Caco-2 (cell line): Measurements from ENCODE around the gene HTT. TPM values are rescaled to one million over a fixed set of nuclear protein-coding genes. Genes with fewer than 3 reads are reported as not detected.

Source experiments
- BruUV-seq: library from RNA; stranded (reverse); fragments of 400-500 nt; replicated peaks from 2 replicates; lab custom pipeline; 2021; lab: Mats Ljungman, UMichigan
- CTCF ChIA-PET: fragments of 300-600 bp; sonication (Branson Sonifier 250); formaldehyde crosslinking; loops from one replicate; lab custom pipeline; 2022; ENCODE audit warnings: antibody characterized with exemption; lab: Charles Lee
- POLR2A ChIA-PET: fragments of 300-600 bp; sonication (Branson Sonifier 250); formaldehyde crosslinking; loops from one replicate; lab custom pipeline; 2022; ENCODE audit warnings: antibody characterized with exemption; lab: Charles Lee
- DNase-seq, 2 experiments: peaks; one replicate each; pipeline versions ENCODE4 v3.0.0 to v3.0.0-alpha.2; 2020 to 2022
- H3K27me3 ChIP-seq: replicated peaks from 2 replicates; pipeline ENCODE4 v1.6.0; 2011; ENCODE audit warnings: low read length; ENCODE audit not compliant: control insufficient read depth, insufficient read depth
- H3K36me3 ChIP-seq: 2 replicates; pipeline ENCODE4 v1.5.1; 2011; ENCODE audit warnings: low read length; ENCODE audit not compliant: control insufficient read depth, insufficient read depth
- H3K4me1 ChIP-seq: fragments of 250-450 bp; sonication (Bioruptor Pico); 2 replicates; pipeline ENCODE4 v1.5.1; 2020; ENCODE audit warnings: mild to moderate bottlenecking
- H3K4me3 ChIP-seq: 2 replicates; pipeline ENCODE4 v1.5.1; 2011; ENCODE audit warnings: low read depth, mild to moderate bottlenecking, control low read depth, low read length
- H3K9me3 ChIP-seq: fragments of 250-450 bp; sonication (Bioruptor Pico); 2 replicates; pipeline ENCODE4 v1.5.1; 2020; ENCODE audit warnings: mild to moderate bottlenecking, moderate library complexity
- H3K27ac Mint-ChIP-seq: one replicate; pipeline ENCODE4 v1.8.0; 2022; ENCODE audit warnings: mixed read lengths; ENCODE audit not compliant: unreplicated experiment
- H3K27me3 Mint-ChIP-seq: one replicate; pipeline ENCODE4 v1.8.0; 2022; ENCODE audit warnings: mixed read lengths; ENCODE audit not compliant: insufficient read depth, unreplicated experiment
- H3K36me3 Mint-ChIP-seq: one replicate; pipeline ENCODE4 v1.8.0; 2022; ENCODE audit warnings: mild to moderate bottlenecking, mixed read lengths; ENCODE audit not compliant: insufficient read depth, unreplicated experiment
- H3K4me1 Mint-ChIP-seq: one replicate; pipeline ENCODE4 v1.8.0; 2022; ENCODE audit warnings: low read depth, mixed read lengths; ENCODE audit not compliant: unreplicated experiment
- H3K4me3 Mint-ChIP-seq: one replicate; pipeline ENCODE4 v1.8.0; 2022; ENCODE audit warnings: mild to moderate bottlenecking, moderate library complexity, mixed read lengths; ENCODE audit not compliant: unreplicated experiment
- H3K9me3 Mint-ChIP-seq: one replicate; pipeline ENCODE4 v1.8.0; 2022; ENCODE audit warnings: mixed read lengths; ENCODE audit not compliant: unreplicated experiment
- intact Hi-C: fragments of 100-400 bp; cut with micrococcal nuclease; formaldehyde crosslinking; loops from one replicate; pipeline ENCODE4 v1.10.0; 2022; ENCODE audit not compliant: unreplicated experiment
- total RNA-seq: library from RNA; stranded (reverse); gene quantifications from 2 replicates; pipeline ENCODE4 v1.2.3, GENCODE V29; 2022
- TF ChIP-seq, protein P1 (sequence below), 2 experiments: fragments of 200-600 bp in 1 of 2; IDR thresholded peaks; 1 replicate in 1 of 2; 2 replicates in 1 of 2; pipeline versions ENCODE4 v1.5.1 to v1.8.0; 2011 to 2022; ENCODE audit warnings: antibody characterized with exemption in 1 of 2, control low read depth in 1 of 2, inconsistent platforms in 1 of 2, low read depth in 1 of 2, low read length in 1 of 2, mild to moderate bottlenecking in 1 of 2, moderate library complexity in 1 of 2; ENCODE audit not compliant: insufficient read depth in 1 of 2, severe bottlenecking in 1 of 2, unreplicated experiment in 1 of 2

HTT gene
- total RNA-seq, 1 experiment from 2014 or later = 63.3 TPM

- intact Hi-C loops = no loop called here
- no peaks in the 10 kb centered on the region for H3K9me3 ChIP-seq
- H3K4me1 Mint-ChIP-seq = no peaks in the 10 kb centered on the region
- ChIA-PET POLR2A (no interaction called here), CTCF (no interaction called here)
- no peak overlapping the region for H3K4me3 Mint-ChIP-seq
- no TSS peak for BruUV-seq
- H3K27ac Mint-ChIP-seq = no peak overlapping the region
- no peaks in the 10 kb centered on the region for H3K36me3 ChIP-seq
- H3K27me3 Mint-ChIP-seq = no peaks in the 10 kb centered on the region
- H3K36me3 Mint-ChIP-seq = peaks cover 49% of the 10 kb centered on the region
- TF ChIP-seq, protein P1, sequence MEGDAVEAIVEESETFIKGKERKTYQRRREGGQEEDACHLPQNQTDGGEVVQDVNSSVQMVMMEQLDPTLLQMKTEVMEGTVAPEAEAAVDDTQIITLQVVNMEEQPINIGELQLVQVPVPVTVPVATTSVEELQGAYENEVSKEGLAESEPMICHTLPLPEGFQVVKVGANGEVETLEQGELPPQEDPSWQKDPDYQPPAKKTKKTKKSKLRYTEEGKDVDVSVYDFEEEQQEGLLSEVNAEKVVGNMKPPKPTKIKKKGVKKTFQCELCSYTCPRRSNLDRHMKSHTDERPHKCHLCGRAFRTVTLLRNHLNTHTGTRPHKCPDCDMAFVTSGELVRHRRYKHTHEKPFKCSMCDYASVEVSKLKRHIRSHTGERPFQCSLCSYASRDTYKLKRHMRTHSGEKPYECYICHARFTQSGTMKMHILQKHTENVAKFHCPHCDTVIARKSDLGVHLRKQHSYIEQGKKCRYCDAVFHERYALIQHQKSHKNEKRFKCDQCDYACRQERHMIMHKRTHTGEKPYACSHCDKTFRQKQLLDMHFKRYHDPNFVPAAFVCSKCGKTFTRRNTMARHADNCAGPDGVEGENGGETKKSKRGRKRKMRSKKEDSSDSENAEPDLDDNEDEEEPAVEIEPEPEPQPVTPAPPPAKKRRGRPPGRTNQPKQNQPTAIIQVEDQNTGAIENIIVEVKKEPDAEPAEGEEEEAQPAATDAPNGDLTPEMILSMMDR (IDR thresholded peaks at IDR 0.05; ENCODE audit: insufficient read depth in 1 of 2, low read depth in 1 of 2, low read length in 1 of 2, severe bottlenecking in 1 of 2, unreplicated experiment in 1 of 2) = no peak
- no peaks in the 10 kb centered on the region for H3K4me1 ChIP-seq
- H3K9me3 Mint-ChIP-seq = no peaks in the 10 kb centered on the region
- DNase-seq = no peak
- no peak overlapping the region for H3K4me3 ChIP-seq
- no peaks in the 10 kb centered on the region for H3K27me3 ChIP-seq
These were observed 142.8 kb downstream of the HTT start for GRCh38 chr4:3217266-3217665.

GRCh38 chr4:3217771-3218170, 143.3 kb downstream of the HTT start:
- H3K36me3 Mint-ChIP-seq = peaks cover 44% of the 10 kb centered on the region
- H3K4me1 Mint-ChIP-seq = no peaks in the 10 kb centered on the region
- H3K4me3 ChIP-seq = no peak overlapping the region
- no peaks in the 10 kb centered on the region for H3K27me3 ChIP-seq
- CTCF ChIA-PET = no interaction called here
- intact Hi-C loops = no loop called here
- H3K27ac Mint-ChIP-seq = no peak overlapping the region
- DNase-seq = no peak
- no peaks in the 10 kb centered on the region for H3K27me3 Mint-ChIP-seq
- H3K4me3 Mint-ChIP-seq = no peak overlapping the region
- H3K36me3 ChIP-seq = no peaks in the 10 kb centered on the region
- POLR2A ChIA-PET = no interaction called here
- no peaks in the 10 kb centered on the region for H3K9me3 ChIP-seq
- no peaks in the 10 kb centered on the region for H3K4me1 ChIP-seq
- H3K9me3 Mint-ChIP-seq = no peaks in the 10 kb centered on the region
- TF ChIP-seq, protein P1 (IDR thresholded peaks at IDR 0.05; ENCODE audit: insufficient read depth in 1 of 2, low read depth in 1 of 2, low read length in 1 of 2, severe bottlenecking in 1 of 2, unreplicated experiment in 1 of 2) = no peak
- BruUV-seq = no TSS peak

- no peaks in the 10 kb centered on the region for H3K9me3 Mint-ChIP-seq
- H3K4me3 Mint-ChIP-seq = no peak overlapping the region
- POLR2A ChIA-PET = no interaction called here
- Histone ChIP-seq H3K9me3 (no peaks in the 10 kb centered on the region), H3K4me1 (no peaks in the 10 kb centered on the region), H3K36me3 (no peaks in the 10 kb centered on the region), H3K4me3 (no peak overlapping the region), H3K27me3 (no peaks in the 10 kb centered on the region)
- BruUV-seq = no TSS peak
- H3K27ac Mint-ChIP-seq = no peak overlapping the region
- H3K36me3 Mint-ChIP-seq = peaks cover 43% of the 10 kb centered on the region
- CTCF ChIA-PET = no interaction called here
- TF ChIP-seq, protein P1 (IDR thresholded peaks at IDR 0.05; ENCODE audit: insufficient read depth in 1 of 2, low read depth in 1 of 2, low read length in 1 of 2, severe bottlenecking in 1 of 2, unreplicated experiment in 1 of 2) = no peak
- intact Hi-C loops = no loop called here
- no peak for DNase-seq
- H3K27me3 Mint-ChIP-seq = no peaks in the 10 kb centered on the region
- no peaks in the 10 kb centered on the region for H3K4me1 Mint-ChIP-seq
These were observed 144.6 kb downstream of the HTT start for GRCh38 chr4:3218824-3219760.
